ENCODE measurements around the gene MTTP.

The MTTP gene

DNA sequence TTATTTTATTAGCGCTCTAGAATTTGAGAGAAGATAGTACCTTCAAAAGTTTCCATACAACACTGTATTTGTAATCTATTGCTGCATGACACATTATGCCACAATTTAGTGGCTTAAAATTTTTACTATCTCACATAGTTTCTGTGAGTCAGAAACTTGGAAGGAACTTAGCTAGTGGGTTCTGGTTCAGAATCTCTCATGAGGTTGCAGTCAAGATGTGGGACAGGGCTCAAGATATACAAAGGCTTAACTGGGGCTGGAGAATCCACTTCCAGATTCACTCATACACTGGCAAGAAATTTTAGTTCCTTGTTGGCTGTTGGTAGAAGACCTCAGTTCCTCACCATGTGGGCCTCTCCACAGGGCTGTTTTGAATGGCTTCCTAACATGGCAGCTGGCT, 94.5 kb downstream of the MTTP start:
- Mint-ChIP-seq H3K36me3 (ENCODE audit: low read depth) (no peaks in the 10 kb centered on the region), H3K4me3 (no peak overlapping the region), H3K27me3 (ENCODE audit: low read depth) (no peaks in the 10 kb centered on the region), H3K4me1 (peaks cover 6% of the 10 kb centered on the region), H3K9me3 (peaks cover 31% of the 10 kb centered on the region), H3K27ac (no peak overlapping the region)
- TF ChIP-seq, protein P1, sequence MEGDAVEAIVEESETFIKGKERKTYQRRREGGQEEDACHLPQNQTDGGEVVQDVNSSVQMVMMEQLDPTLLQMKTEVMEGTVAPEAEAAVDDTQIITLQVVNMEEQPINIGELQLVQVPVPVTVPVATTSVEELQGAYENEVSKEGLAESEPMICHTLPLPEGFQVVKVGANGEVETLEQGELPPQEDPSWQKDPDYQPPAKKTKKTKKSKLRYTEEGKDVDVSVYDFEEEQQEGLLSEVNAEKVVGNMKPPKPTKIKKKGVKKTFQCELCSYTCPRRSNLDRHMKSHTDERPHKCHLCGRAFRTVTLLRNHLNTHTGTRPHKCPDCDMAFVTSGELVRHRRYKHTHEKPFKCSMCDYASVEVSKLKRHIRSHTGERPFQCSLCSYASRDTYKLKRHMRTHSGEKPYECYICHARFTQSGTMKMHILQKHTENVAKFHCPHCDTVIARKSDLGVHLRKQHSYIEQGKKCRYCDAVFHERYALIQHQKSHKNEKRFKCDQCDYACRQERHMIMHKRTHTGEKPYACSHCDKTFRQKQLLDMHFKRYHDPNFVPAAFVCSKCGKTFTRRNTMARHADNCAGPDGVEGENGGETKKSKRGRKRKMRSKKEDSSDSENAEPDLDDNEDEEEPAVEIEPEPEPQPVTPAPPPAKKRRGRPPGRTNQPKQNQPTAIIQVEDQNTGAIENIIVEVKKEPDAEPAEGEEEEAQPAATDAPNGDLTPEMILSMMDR (IDR thresholded peaks at IDR 0.05; ENCODE audit: unreplicated experiment in 3 of 3): no peak

DNA sequence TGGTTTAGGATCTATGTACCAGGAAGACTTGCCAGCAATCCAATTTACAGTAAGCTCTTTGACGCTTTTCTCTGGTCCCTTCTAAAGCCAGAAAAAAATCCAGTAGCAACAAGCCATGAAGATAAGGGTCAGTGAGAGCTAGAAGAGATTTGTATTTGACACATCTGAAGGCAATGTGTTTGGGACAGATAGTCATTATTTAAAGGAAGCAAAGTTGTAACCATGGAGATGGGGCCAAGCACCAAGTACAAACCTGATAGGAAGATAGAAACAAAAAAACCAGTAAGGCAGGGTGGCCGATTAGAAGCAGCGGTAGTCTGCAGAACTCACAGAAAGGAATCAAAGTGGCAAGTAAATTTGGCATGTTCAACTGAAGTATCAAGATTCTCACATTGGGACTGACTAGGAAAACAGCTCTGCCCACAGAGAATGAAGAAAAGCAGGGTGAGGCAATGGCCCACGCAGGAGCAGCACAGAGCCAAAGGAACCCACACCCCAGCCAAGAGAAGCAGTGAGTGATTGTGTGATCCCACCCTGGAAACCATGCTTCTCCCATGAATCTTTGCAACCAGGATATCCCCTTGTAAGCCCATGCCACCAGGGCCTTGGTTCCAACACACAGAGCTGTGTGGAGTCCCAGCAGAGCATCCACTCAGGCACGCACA, 95.9 kb downstream of the MTTP start:
- no peaks in the 10 kb centered on the region for H3K27me3 Mint-ChIP-seq (ENCODE audit: low read depth)
- TF ChIP-seq, protein P1 (IDR thresholded peaks at IDR 0.05; ENCODE audit: unreplicated experiment in 3 of 3): no peak

More for the DNA sequence above, 95.9 kb downstream of the MTTP start:
- Mint-ChIP-seq H3K4me3 (no peak overlapping the region), H3K36me3 (ENCODE audit: low read depth) (no peaks in the 10 kb centered on the region), H3K9me3 (peaks cover 40% of the 10 kb centered on the region), H3K27ac (no peak overlapping the region), H3K4me1 (peaks cover 1% of the 10 kb centered on the region)

Data from nephron (organoid).